A549 (cell line): ENCODE results near the gene MOB3A.

Experiments
- CEBPB ChIP-seq, 2 experiments: fragments of >200 bp in 1 of 2; sonication (Bioruptor Twin) in 1 of 2; formaldehyde crosslinking in 1 of 2; IDR thresholded peaks; 2 replicates each; pipeline ENCODE4 v1.6.1; 2012 to 2016
- MAZ ChIP-seq: fragments of 150-350 bp; IDR thresholded peaks from 2 replicates; pipeline ENCODE4 v1.6.1; 2014; ENCODE audit warnings: antibody characterized with exemption, low read depth, low read length, borderline replicate concordance
- RNF2 ChIP-seq: fragments of 200-600 bp; sonication (generic); IDR thresholded peaks from 2 replicates; pipeline ENCODE4 v1.6.1; 2016; ENCODE audit warnings: low read depth, mild to moderate bottlenecking, antibody characterized with exemption, moderate library complexity, borderline replicate concordance
- TF ChIP-seq, protein P1 (sequence below): fragments of 450-650 bp; IDR thresholded peaks from 2 replicates; pipeline ENCODE4 v1.6.1; 2014; ENCODE audit warnings: antibody characterized with exemption
- TF ChIP-seq, protein P2 (sequence below): fragments of >200 bp; sonication (Bioruptor Twin); formaldehyde crosslinking; IDR thresholded peaks from 3 replicates; pipeline ENCODE4 v1.5.1; 2016

DNA sequence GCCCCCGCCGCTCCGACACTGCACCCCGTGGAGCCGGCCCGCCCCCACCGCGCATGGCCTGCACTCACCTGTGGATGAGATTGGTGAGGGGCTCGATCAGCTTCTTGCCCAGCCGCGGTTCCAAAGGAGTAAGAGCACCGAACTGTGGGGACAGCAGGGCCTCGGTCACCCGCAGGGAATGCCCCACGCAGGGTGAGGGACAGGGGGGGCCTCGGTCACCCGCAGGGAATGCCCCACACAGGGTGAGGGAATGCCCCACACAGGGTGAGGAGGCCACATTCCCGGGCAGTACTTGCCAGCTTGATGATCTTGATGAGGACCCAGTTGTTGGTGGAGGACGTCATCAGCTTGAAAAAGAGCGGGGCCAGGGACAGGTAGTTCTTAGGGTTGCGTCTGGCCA, 32.9 kb upstream of the MOB3A start:
- TF ChIP-seq CEBPB (IDR thresholded peaks at IDR 0.05) (no peak), RNF2 (no peak), MAZ (no peak)
- TF ChIP-seq, protein P1, sequence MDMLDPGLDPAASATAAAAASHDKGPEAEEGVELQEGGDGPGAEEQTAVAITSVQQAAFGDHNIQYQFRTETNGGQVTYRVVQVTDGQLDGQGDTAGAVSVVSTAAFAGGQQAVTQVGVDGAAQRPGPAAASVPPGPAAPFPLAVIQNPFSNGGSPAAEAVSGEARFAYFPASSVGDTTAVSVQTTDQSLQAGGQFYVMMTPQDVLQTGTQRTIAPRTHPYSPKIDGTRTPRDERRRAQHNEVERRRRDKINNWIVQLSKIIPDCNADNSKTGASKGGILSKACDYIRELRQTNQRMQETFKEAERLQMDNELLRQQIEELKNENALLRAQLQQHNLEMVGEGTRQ = no peak
- TF ChIP-seq, protein P2, sequence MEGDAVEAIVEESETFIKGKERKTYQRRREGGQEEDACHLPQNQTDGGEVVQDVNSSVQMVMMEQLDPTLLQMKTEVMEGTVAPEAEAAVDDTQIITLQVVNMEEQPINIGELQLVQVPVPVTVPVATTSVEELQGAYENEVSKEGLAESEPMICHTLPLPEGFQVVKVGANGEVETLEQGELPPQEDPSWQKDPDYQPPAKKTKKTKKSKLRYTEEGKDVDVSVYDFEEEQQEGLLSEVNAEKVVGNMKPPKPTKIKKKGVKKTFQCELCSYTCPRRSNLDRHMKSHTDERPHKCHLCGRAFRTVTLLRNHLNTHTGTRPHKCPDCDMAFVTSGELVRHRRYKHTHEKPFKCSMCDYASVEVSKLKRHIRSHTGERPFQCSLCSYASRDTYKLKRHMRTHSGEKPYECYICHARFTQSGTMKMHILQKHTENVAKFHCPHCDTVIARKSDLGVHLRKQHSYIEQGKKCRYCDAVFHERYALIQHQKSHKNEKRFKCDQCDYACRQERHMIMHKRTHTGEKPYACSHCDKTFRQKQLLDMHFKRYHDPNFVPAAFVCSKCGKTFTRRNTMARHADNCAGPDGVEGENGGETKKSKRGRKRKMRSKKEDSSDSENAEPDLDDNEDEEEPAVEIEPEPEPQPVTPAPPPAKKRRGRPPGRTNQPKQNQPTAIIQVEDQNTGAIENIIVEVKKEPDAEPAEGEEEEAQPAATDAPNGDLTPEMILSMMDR = no peak
